GM18951 (cell line): ENCODE measurements around the gene BMP3.

Experiments
- POLR2A ChIP-seq: IDR thresholded peaks from 4 replicates; pipeline ENCODE4 v1.6.1; 2011; ENCODE audit warnings: mild to moderate bottlenecking; ENCODE audit not compliant: insufficient read length, insufficient read depth; ENCODE audit errors: extremely low read depth
- in situ Hi-C: fragments of 300-500 bp; cut with MboI; formaldehyde crosslinking; loops from one replicate; pipeline ENCODE4 v1.12.0; 2022; ENCODE audit warnings: low sequenced_read_pairs, mixed read lengths, inconsistent platforms; ENCODE audit not compliant: unreplicated experiment

Gene BMP3

GRCh38 chr4:81096566-81096965 is 66.1 kb downstream of the BMP3 start:
- no peak for TF ChIP-seq POLR2A
- in situ Hi-C loops: loop anchor here (25.0 kb wide), 1 partner anchor 241 kb away; no protein-coding TSS in a partner anchor

- no peak for TF ChIP-seq POLR2A
- in situ Hi-C loops: no loop called here
Measured at GRCh38 chr4:81102107-81102506, 71.6 kb downstream of the BMP3 start.

- in situ Hi-C loops: no loop called here
Measured at GRCh38 chr4:81106150-81106549, 75.6 kb downstream of the BMP3 start.

More at GRCh38 chr4:81106150-81106549, 75.6 kb downstream of the BMP3 start:
- no peak for TF ChIP-seq POLR2A
